Measurements from ENCODE around the gene ARGLU1. TPM values are rescaled to one million over a fixed set of nuclear protein-coding genes. Genes with fewer than 3 reads are reported as not detected.

Gene ARGLU1
- total RNA-seq, 1 experiment from 2014 or later = 96.9 TPM

- Histone ChIP-seq H3K14ac (ENCODE audit: insufficient read depth, low read length) (no peak overlapping the region), H3K23me2 (ENCODE audit: insufficient read length, low read depth, low read length, poor library complexity, severe bottlenecking) (no peaks in the 10 kb centered on the region), H2AK5ac (ENCODE audit: insufficient read length, low read length) (no peak overlapping the region), H2BK12ac (ENCODE audit: insufficient read length, low read depth, low read length) (no peak overlapping the region), H3T11ph (ENCODE audit: low read length) (no peak overlapping the region), H3K27ac (ENCODE audit: insufficient read length, low read depth, low read length) (no peak overlapping the region), H3K9ac (ENCODE audit: extremely low read depth, insufficient read length, low read length) (no peak overlapping the region), H3K27me3 (ENCODE audit: insufficient read depth, low read length) (no peaks in the 10 kb centered on the region), H3K79me1 (ENCODE audit: insufficient read depth, low read depth, low read length, poor library complexity, severe bottlenecking) (no peaks in the 10 kb centered on the region), H4K8ac (replicated peaks; ENCODE audit: insufficient read length, low read depth, low read length) (no peak overlapping the region), H4K5ac (ENCODE audit: insufficient read length, low read depth, low read length) (no peak overlapping the region), H3K4me2 (ENCODE audit: insufficient read depth, insufficient read length, low read length) (no peak overlapping the region), H2BK5ac (ENCODE audit: insufficient read length, low read length) (no peak overlapping the region), H3K18ac (ENCODE audit: insufficient read length, low read depth, low read length) (no peak overlapping the region), H2AFZ (ENCODE audit: low read length) (no peak overlapping the region), H2BK15ac (ENCODE audit: low read depth, low read length) (no peak overlapping the region), H3K9me3 (ENCODE audit: control insufficient read depth, low read depth, low read length) (no peaks in the 10 kb centered on the region), H4K20me1 (ENCODE audit: control insufficient read depth, insufficient read depth, insufficient read length) (no peaks in the 10 kb centered on the region), H3K4ac (ENCODE audit: low read depth, low read length) (no peak overlapping the region), H3K23ac (ENCODE audit: insufficient read length, low read depth, low read length) (no peak overlapping the region), H2BK20ac (ENCODE audit: low read depth, low read length, poor library complexity, severe bottlenecking) (no peak overlapping the region), H3K4me1 (ENCODE audit: insufficient read depth, low read length) (peaks cover 2% of the 10 kb centered on the region; the same call in 1 of the 2 replicates), H4K91ac (ENCODE audit: insufficient read length, low read depth, low read length) (no peak overlapping the region), H2BK120ac (ENCODE audit: low read depth, low read length, poor library complexity, severe bottlenecking) (no peak overlapping the region), H3K79me2 (ENCODE audit: insufficient read depth, low read length) (no peaks in the 10 kb centered on the region; the same call in 1 of the 2 replicates), H3K56ac (ENCODE audit: insufficient read length, low read depth, low read length) (no peak overlapping the region)
- Mint-ChIP-seq H3K4me1 (peaks cover 53% of the 10 kb centered on the region in 2 experiments), H3K36me3 (ENCODE audit: insufficient read depth in 1 of 3, low read depth in 3 of 3) (peaks cover 5 to 11% (median 11%) of the 10 kb centered on the region in 3 experiments; a peak in 5 of 7 replicates), H3K27ac (peak overlapping the region in 2 of 3 experiments; percentile 1 to 23; a peak in 4 of 7 replicates), H3K4me3 (no peak overlapping the region), H3K27me3 (ENCODE audit: low read depth) (peaks cover 2% of the 10 kb centered on the region; the same call in 1 of the 2 replicates), H3K9me3 (no peaks in the 10 kb centered on the region)
- DNase-seq = no peak
- TF ChIP-seq CTCF (conservative IDR thresholded peaks at IDR 0.05) = no peak
- WGBS (ENCODE audit: extremely low coverage, insufficient read length, low lambda C conversion rate) = no CpG with 5 or more reads among the region's 15 CpGs
These were observed 52.9 kb downstream of the ARGLU1 start for GRCh38 chr13:106514928-106515634.
